GDM1 (cell line): ENCODE data around the gene ACSL3.

Experiments
- DNase-seq: peaks from one replicate; lab custom pipeline; 2025; lab: John Stamatoyannopoulos, UW

ACSL3 gene

GRCh38 chr2:222883420-222883819 lies 22.6 kb downstream of the ACSL3 start:
- no peak for DNase-seq

GRCh38 chr2:222884114-222884771 lies 23.4 kb downstream of the ACSL3 start:
- DNase-seq = no peak

GRCh38 chr2:222884805-222885424 lies 24.1 kb downstream of the ACSL3 start:
- DNase-seq = no peak

GRCh38 chr2:222887124-222887523 lies 26.3 kb downstream of the ACSL3 start:
- DNase-seq = no peak

- no peak for DNase-seq
These were observed 27.9 kb downstream of the ACSL3 start for GRCh38 chr2:222888716-222889115.

GRCh38 chr2:222891890-222892289 lies 31.1 kb downstream of the ACSL3 start:
- DNase-seq = no peak

GRCh38 chr2:222892321-222892720 lies 31.5 kb downstream of the ACSL3 start:
- DNase-seq = no peak

GRCh38 chr2:222892761-222893160 lies 31.9 kb downstream of the ACSL3 start:
- DNase-seq = no peak

- DNase-seq = no peak
These were observed 32.9 kb downstream of the ACSL3 start for GRCh38 chr2:222893716-222894115.

- DNase-seq = no peak
These were observed 34.3 kb downstream of the ACSL3 start for GRCh38 chr2:222895144-222895543.

- no peak for DNase-seq
These were observed 37.1 kb downstream of the ACSL3 start for GRCh38 chr2:222897898-222898297.

- DNase-seq = no peak
These were observed 38.8 kb downstream of the ACSL3 start for GRCh38 chr2:222899413-222900181.

GRCh38 chr2:222900354-222900753 lies 39.5 kb downstream of the ACSL3 start:
- DNase-seq = no peak

GRCh38 chr2:222902660-222903059 lies 41.8 kb downstream of the ACSL3 start:
- DNase-seq = no peak

- DNase-seq = peak; percentile 12
These were observed 42.7 kb downstream of the ACSL3 start for GRCh38 chr2:222903234-222904220.

GRCh38 chr2:222904557-222905258 lies 43.9 kb downstream of the ACSL3 start:
- DNase-seq = no peak

GRCh38 chr2:222907048-222907447 lies 46.2 kb downstream of the ACSL3 start:
- no peak for DNase-seq

- no peak for DNase-seq
These were observed 47.1 kb downstream of the ACSL3 start for GRCh38 chr2:222907790-222908441.

- no peak for DNase-seq
These were observed 48.5 kb downstream of the ACSL3 start for GRCh38 chr2:222909286-222909685.

GRCh38 chr2:222912117-222912516 lies 51.3 kb downstream of the ACSL3 start:
- peak; percentile 13 for DNase-seq

- no peak for DNase-seq
These were observed 51.9 kb downstream of the ACSL3 start for GRCh38 chr2:222912776-222913175.
